GM10266 (cell line): ENCODE measurements around the gene CARMIL1.
A peak's percentile ranks its signal among the peaks of the same experiment; 100 is the strongest.

Source experiments
- DNase-seq: peaks from one replicate; pipeline ENCODE4 v3.0.0; 2012; ENCODE audit errors: extremely low spot score
- TF ChIP-seq, protein P1 (sequence below): IDR thresholded peaks from 2 replicates; pipeline ENCODE4 v1.5.1; 2012; ENCODE audit warnings: mild to moderate bottlenecking, low read depth; ENCODE audit not compliant: control insufficient read depth, insufficient read depth; ENCODE audit errors: missing control alignments

Gene CARMIL1

GRCh38 chr6:25277386-25277785 lies 1.8 kb upstream of the CARMIL1 start:
- no peak for DNase-seq
- TF ChIP-seq, protein P1, sequence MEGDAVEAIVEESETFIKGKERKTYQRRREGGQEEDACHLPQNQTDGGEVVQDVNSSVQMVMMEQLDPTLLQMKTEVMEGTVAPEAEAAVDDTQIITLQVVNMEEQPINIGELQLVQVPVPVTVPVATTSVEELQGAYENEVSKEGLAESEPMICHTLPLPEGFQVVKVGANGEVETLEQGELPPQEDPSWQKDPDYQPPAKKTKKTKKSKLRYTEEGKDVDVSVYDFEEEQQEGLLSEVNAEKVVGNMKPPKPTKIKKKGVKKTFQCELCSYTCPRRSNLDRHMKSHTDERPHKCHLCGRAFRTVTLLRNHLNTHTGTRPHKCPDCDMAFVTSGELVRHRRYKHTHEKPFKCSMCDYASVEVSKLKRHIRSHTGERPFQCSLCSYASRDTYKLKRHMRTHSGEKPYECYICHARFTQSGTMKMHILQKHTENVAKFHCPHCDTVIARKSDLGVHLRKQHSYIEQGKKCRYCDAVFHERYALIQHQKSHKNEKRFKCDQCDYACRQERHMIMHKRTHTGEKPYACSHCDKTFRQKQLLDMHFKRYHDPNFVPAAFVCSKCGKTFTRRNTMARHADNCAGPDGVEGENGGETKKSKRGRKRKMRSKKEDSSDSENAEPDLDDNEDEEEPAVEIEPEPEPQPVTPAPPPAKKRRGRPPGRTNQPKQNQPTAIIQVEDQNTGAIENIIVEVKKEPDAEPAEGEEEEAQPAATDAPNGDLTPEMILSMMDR: no peak

GRCh38 chr6:25277857-25278256 lies 1.3 kb upstream of the CARMIL1 start:
- TF ChIP-seq, protein P1: no peak

GRCh38 chr6:25278261-25278913 lies 787 bp upstream of the CARMIL1 start:
- DNase-seq: peak; percentile 13
- TF ChIP-seq, protein P1: no peak

More at GRCh38 chr6:25277857-25278256, 1.3 kb upstream of the CARMIL1 start:
- DNase-seq: no peak

- TF ChIP-seq, protein P1: no peak
- peak; percentile 49 for DNase-seq
Observed at GRCh38 chr6:25279748-25280343, 672 bp downstream of the CARMIL1 start.

GRCh38 chr6:25280344-25281074 lies 1.3 kb downstream of the CARMIL1 start:
- DNase-seq: peak; percentile 43

DNA sequence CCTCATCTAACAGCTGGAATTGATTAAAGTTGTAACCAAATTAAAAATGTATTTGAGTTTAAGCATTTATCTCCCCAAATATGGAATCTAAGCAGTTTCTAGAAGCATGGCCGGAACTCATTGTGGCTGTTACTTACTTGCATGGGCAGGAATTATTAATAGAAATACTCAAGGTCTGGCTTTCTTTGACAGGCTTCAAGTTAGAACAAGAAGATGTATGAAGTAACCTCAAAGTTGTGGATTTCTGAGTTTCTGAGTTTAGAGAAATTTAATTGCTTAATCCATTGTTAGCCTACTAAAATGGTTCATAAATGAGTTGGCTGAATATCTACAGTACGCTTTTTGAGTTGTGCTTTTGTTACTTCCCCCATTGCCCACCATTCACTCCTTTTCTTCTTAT lies 7.7 kb downstream of the CARMIL1 start:
- TF ChIP-seq, protein P1: no peak
- no peak for DNase-seq

More at GRCh38 chr6:25280344-25281074, 1.3 kb downstream of the CARMIL1 start:
- TF ChIP-seq, protein P1: no peak

DNA sequence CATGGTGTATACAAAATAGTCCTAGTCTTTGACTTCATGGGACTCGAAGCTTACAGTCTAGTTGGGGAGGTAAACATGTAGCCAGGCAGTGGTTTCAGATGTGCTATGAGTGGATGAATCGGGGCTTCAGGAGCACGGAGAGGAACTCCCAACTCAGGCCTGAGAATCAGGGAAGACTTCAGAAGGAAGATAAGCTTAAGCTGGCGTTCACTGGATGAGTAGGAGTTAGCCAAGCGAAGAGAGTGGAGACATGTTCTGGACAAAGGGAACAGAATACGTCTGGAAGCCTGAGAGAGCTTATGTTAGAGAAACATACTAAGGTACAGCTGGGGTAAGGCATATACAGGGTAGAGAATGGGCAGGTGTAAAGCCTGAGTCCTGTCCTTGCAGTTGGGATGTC lies 8.8 kb downstream of the CARMIL1 start:
- TF ChIP-seq, protein P1: no peak
- no peak for DNase-seq
